HG02798 (cell line): Measurements from ENCODE around the gene DNAJA2.
A peak's percentile ranks its signal among the peaks of the same experiment; 100 is the strongest.
"Not testable (repeated sequence)": the region's sequence is repeated elsewhere in the genome, so short reads cannot be mapped to it uniquely, and the experiment has no call there.

ENCODE experiments used
- ATAC-seq: cut with Tn5 transposase; IDR thresholded peaks from one replicate; pipeline ENCODE4 v1.9.1; 2021; ENCODE audit warnings: mild to moderate bottlenecking; ENCODE audit not compliant: unreplicated experiment, poor library complexity

DNAJA2 gene

DNA sequence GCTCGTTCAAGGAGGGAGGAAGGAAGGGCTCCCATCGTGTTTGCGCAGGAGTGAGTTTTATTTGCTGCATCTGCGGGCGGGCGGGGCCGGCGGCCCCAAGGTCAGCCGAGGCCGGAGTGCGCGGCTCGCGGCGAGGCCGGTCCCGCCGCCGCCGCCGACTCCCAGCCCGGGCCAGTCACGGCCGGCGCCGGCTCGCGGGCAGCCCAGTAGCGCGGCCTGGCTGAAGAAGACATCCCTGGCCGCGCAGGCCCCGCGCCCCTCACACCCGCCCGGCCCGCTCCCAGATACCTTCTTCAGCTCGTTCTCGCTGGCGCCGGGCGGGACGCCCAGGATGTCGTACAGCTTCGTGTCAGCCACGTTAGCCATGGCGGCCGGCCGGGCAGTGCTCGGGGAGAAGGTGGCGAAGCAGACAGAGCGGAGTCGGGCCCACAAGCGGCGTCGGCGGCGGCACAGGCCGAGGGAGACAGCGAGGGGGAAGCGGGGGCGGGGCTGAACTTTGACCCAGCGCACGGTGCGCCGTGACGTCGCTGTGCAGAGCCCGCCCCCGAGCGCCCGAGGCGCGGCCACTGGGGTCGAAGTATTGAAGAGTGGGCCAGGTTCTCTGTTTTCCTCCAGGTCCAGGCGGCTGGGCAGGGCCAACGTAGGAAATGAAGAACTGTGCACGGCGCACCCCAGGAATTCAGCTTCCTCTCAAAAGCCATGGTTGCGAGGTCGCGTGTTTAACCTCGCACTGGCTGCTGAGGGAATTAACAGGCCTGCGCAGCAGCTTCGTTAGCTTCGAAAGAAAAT is at the start of gene DNAJA2:
TSS of gene DNAJA2 (minus strand) at position 468 of the 789 bp plus-strand sequence. CDS start at position 366, 102 bp downstream.
- ATAC-seq, result peak; percentile 89

DNA sequence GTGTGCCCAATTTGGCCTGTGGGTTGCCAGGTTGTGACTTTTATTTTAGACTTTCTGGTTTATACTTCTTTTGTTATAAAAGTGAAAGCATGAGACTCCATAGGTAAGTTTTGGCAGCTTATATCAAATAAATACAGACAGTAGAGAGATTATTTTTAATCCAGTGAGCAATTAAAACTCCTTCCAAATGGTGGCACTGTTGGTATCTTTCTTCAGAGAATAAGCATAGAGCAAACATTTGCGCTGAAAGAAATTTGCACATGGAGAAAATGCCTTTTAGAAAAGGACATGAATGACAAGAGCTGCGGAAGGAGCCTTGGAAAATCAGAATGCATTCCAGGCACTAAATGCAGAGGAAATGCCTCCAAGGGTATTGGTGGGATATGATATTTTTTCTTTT is 46.1 kb upstream of the DNAJA2 start:
- ATAC-seq, result no peak

DNA sequence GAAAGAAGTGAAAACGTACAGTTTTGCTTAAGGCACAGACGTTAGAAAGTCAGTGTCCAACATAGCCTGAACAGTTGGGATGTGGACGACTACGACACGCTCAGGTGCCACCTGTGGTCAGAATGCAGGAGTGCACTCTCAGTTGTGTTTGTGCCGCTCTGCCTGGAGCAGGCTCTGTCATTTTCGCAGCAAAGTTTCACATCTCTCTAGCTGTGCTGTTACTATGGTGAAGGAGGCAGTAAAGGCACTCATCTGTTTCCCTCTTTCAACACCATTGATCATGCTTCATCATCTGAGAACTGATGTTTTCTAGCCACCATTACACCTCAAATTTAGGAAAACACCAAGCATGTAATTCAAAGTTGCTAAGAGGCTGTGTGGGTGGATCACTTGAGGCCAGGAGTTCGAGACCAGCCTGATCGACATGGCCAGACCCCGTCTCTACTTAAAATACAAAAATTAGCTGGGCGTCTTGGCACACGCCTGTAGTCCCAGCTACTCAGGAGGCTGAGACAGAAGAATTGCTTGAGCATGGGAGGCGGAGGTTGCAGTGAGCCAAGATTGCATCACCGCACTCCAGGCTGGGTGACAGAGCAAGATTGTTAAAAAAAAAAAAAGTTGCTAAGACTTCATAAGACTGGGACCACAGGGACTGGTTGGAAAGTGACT is 44.9 kb upstream of the DNAJA2 start:
- ATAC-seq, result peak; percentile 100

DNA sequence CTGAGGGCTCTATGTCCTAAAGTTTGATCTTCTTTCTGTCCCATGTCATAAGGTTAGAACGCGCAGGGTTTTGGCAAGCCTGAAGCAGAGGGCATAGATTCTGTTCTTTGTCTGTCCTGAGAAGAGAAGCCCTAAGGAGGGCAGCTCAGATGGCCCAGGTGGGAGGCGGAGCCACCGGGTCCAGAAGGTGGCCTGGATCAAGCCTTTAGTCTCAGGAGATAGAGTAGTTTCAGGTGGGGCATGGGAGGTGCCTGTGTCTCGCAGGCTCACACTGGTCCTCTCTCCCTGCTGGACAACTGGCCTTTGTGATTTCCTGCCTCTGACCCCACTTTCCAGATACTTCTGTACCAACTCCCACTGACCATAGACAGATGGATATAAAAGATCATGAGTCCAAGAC is 44.2 kb upstream of the DNAJA2 start:
- no peak for ATAC-seq

DNA sequence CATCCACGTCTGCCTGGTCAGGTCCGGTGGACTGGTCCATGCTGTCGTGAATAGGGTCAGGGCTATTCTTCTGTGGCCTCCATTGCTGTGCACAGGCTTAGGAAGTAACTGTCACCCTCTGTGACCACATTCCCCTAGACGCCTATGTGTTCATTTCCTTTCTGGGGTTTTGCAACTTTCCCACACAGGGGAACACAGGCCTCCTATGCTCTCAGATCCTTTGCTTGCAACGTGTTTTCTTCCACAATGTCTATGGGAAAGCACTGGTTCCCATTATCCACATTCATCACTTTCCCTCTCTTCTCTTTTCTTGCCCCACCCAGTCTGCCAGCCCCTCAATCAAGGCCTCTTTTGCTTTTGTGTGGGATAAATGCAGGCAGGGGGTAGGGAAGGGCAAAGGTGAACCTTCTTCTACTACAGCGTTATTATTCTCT is 43.2 kb upstream of the DNAJA2 start:
- peak; percentile 46 for ATAC-seq

DNA sequence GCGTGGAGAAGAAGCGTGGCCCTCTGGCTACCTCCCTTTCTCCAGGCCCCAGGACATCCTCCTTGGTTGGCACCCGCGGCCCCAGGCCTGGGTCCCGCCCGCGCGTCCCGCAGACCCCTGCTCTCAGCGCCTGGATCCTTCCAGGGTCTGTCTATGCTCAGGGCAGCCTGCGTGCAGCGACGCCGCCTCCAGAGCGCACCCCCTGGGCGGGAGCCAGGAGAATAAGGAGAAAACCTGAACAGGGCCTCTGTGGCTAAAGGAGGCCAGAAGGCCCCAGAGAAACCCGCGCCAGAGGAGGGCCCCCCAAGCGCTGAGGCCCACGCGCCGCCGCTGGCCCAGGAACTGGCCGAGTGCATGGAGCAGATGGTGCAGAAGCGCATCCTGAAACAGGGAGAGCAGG is 40.4 kb upstream of the DNAJA2 start:
- ATAC-seq, result no peak

DNA sequence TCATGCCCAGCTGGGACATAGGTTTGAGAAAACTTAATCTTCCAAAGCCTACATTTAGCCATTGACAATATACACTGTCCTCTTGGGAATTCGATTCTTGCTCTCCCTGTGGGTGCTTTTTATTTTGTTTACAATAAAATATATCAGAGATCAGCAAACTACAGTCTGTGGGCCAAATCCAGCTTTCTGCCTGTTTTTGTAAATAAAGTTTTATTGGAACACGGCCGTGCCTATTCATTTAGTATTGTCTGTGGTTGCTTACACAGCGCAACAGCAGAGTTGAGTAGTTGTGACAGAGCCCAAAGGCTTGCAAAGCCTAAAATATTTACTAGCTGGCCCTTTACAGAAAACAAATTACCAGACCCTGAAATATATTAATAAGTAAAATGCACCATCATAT is 39.7 kb upstream of the DNAJA2 start:
- no peak for ATAC-seq

DNA sequence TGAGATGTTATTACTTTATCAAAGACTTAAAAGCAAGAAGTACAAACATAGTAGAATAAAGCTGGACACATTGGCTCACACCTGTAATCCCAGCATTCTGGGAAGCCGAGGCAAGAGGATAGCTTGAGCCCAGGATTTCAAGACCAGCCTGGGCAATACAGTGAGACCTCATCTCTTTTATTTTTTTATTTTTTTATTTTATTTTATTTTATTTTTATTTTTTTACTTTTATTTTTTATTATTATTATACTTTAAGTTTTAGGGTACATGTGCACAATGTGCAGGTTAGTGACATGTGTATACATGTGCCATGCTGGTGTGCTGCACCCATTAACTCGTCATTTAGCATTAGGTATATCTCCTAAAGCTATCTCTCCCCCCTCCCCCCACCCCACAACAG is 37.3 kb upstream of the DNAJA2 start:
- ATAC-seq, result not testable (repeated sequence)

DNA sequence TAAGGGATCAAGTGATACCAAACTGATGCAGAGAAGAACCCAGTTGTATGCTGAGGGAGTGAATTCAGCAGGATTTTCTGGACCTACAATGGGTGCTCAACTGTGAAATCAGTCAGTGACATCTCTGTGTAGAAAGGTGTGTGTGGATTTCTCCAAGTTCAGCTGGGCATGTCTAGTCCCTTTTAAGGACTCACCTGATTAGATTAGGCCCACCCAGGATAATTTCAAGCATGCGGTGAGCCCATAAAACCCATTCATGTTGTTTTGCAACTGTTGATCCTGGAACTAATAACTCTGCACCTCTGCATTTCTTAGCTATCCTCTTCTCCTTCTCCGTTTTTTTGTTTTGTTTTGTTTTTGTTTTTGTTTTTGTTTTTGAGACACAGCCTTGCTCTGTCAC is 35.1 kb upstream of the DNAJA2 start:
- ATAC-seq, result no peak

DNA sequence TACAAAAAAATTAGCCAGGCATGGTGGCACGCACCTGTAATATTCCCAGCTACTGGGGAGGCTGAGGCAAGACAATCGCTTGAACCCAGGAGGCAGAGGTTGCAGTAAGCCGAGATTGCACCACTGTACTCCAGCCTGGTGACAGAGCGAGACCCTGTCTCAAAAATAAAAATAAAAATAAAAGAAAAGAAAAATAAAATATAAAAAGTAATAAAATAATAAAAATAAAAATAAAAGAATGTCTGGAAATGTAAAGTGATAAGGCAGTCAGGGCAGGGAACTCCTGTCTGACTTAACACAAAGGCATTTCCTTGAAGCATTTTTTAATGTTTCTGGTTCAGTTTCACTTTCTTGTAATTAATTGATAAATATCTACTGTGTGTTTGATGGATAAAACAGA is 34.7 kb upstream of the DNAJA2 start:
- ATAC-seq, result no peak

DNA sequence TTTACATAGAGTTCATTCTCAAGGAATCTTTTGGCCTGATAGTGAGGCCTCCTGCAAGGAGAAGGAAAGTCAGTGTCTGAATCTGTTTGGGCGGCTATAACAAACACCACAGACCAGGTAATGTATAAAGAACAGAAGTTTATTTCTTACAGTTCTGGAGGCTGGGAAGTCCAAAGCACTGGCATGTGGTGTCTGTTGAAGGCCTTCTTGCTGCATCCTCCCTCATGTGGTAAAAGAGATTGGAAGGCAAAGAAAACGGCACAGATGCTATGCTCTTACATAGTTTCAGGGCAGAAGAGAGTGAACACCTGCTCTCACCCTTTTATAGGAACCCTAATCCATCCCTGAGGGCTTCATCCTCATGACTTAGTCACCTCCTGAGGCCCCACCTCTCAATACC is 31.2 kb upstream of the DNAJA2 start:
- ATAC-seq, result no peak

DNA sequence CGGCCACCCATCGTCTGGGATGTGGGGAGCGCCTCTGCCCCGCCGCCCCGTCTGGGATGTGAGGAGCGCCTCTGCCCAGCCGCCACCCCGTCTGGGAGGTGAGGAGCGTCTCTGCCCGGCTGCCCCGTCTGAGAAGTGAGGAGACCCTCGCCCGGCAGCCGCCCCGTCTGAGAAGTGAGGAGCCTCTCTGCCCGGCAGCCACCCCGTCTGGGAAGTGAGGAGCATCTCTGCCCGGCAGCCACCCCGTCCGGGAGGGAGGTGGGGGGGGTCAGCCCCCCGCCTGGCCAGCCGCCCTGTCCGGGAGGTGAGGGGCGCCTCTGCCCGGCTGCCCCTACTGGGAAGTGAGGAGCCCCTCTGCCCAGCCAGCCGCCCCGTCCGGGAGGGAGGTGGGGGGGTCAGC is 26.6 kb upstream of the DNAJA2 start:
- ATAC-seq, result not testable (repeated sequence)

DNA sequence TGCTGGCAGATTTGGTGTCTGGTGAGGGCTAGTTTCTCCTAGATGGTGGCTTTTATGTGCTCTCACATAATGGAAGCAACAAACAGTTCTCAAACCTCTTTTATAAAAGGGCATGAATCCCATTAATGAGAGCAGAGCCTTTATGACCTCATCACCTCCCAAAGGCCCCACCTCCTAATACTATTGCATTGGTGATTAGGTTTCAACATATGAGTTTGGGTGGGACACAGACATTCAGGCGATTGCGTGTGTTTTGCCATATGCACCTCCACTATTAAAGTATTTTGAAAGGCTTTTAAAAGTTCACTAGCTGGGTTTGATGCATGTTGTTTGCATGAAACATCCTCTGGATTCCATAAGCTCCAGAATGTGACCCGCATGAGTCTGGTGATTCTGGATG is 24.4 kb upstream of the DNAJA2 start:
- ATAC-seq, result no peak

DNA sequence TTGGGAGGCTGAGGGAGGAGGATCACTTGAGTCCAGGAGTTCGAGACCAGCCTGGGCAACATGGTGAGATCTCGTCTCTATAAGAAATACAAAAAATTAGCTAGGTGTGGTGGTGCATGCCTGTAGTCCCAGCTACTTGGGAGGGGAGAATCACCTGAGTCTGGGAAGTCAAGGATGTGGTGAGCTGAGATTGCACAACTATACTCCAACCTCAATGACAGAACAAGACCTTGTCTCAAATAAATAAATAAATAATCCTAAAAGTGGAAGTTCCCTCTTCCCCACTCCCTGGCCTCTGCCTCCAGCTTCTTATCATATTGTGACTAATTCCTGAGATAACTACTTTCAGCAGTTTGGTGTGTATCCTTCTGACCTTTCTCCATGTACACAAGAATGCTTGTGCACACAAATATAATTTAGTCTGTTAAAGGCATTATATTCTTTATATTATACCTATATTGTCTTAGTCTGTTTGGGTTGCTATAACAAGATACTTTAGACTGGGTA is 23.5 kb upstream of the DNAJA2 start:
- no peak for ATAC-seq

DNA sequence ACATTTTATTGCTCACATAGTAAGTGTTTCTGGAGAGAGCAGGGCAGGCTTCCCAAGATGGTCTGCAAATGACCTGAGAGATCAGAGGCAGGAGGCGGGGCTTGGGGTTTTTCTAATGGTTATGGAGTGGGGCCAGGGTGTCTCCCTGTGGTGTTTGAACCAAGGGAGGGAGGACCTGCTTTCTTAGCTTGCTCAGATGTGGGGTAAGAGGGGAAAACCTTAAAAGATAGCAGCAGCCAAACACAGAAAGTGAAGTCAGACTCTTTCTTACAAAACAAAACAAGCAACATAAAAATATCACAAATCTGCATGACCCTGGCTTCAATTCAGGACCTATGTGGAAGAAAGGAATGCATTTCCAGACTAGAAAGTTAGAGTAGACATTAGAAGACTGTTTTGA is 22.9 kb upstream of the DNAJA2 start:
- no peak for ATAC-seq

DNA sequence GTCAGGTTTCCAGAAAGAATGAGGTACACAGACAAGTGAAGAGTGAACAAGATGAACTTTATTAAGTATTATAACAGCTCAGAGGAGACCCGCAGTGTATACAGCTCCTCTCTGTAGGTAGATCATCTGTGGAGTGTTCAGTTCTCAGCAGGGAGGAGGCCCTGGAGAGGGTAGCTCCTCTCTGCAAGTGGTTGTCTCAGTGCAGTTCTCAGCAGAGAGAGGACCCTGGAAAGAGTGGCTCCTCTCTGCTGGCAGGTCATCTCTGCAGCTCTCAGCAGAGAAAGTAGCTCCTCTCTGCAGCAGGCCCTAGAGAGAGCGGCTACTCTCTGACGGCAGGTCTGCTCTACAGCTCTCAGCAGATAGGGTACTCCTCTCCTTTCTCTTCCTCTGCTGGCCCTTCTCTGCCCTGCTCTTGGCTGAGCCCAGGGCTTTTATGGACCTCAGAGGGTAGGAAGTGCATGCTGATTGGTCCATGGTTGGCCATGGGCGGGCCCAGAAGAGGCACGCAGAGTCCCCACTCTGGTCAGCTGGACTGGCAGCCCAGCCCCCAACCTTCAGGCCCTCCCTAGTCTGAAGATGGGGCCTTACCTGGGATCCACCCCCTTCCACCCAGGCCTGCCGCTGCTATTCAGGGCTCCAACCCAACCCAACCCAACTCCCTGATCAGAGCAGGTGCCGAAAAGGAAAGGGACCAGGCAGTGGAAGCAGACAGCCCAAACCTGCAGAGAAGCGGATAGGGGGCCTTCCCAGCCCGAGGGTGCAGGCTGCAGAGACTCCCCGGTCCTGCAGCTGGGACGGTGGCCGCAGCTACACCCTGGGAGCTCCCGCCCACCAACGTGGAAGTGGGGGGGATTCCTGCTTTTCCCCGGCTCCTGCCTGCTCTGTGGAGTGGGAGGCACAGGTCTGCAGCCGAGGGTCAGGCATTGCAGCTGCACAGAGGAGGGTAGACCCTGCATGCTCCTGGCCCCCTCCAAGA is 18.5 kb upstream of the DNAJA2 start:
- no peak for ATAC-seq

DNA sequence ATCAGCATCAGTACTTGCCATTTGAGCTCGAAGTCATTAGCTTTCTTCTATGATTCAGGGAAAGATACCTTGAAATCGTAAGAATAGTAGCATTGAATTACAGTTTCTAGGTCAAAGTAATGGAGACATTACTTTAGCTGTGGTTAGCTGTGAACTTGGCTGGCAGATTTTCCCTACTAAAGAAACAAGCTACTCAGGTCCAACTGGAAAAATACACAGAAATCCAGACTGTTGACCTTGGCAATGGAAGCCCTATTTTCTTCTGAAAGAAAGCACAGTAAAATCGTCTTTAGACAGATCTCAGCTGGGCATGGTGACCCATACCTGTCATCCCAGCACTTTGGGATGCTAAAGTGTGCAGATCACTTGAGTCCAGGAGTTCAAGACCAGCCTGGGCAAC is 13.4 kb upstream of the DNAJA2 start:
- no peak for ATAC-seq

DNA sequence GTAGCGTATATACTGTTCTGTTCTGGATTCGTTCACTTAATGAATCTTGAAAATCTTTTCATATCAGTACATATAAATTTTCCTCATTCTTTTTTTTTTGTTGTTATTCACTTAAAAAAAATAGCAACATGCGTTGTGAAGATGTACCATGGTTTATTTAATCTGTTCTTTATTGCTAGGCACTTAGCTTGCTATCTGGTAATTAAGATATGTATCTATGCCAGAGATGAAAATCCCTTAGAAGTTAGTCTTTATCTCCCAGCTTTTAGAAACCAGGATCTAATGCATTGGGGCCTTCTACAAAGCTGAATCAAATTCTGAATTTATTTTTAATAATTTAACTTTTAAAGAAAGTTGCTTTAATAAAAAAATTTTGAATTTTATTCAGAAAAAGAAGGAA is 13.0 kb upstream of the DNAJA2 start:
- no peak for ATAC-seq

DNA sequence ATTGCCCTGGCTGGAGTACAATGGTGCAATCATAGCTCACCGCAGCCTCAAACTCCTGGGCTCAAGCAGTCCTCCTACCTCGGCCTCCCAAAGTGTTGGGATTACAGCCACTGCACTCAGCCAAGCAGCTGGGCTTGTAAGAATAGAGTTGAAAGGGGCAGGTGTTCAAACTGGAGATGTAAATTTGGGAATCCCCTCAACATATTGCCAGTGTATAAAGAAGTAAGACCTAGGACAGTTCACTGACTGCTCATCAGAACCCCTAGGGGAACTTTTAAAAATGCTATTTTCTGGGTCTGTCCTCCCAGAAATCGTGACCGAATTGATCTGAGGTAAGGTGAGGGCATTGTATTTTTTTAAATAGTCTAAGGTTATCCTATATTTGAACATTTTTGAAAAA is 8.9 kb upstream of the DNAJA2 start:
- ATAC-seq, result peak; percentile 68

DNA sequence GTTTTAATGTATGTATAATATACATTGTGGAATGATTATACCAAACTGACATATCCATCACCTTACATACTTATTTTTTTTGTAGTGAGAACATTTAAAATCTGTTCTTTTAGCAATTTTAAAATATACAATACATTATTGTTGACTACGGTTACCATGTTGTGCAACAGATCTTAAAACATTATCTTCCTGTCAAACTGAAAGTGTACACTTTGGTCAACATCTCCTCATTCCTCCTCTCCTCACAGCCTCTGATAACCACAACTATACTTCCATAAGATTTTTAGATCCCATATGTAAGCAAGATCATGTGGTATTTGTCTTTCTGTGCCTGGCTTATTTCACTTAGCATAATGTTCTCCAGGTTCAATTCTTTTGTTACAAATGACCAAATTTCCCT is 7.5 kb upstream of the DNAJA2 start:
- ATAC-seq, result no peak

DNA sequence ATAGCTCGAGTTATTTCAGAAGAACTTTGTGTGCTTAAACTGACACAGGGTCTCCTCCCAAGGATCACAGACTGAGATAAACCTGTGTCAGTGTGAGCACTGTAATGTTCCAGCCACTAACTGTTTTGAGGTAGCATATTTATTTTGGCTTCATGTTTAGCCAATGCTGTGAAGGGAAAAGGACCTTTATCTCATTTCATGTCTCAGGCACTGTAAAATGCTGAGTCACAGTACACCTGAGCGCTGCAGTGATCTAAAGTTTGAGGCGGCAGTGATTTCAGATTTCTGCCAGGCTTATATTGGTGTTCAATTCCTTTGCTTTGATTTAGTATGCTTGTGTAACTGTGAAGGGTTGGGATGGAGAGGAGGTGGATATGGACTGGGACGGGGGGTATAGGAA is 3.1 kb upstream of the DNAJA2 start:
- ATAC-seq, result no peak
